Peyer's patch (tissue), 4 donors: ENCODE data around the gene TLCD3A. TPM values are rescaled to one million over a fixed set of nuclear protein-coding genes. Genes with fewer than 3 reads are reported as not detected.
"Not testable (repeated sequence)": the region's sequence is repeated elsewhere in the genome, so short reads cannot be mapped to it uniquely, and the experiment has no call there.

Experiments used
- DNase-seq, 3 donors: peaks; one replicate each; pipeline ENCODE4 v3.0.0-alpha.2; 2017 to 2019
- H3K27ac ChIP-seq, 4 donors: fragments of 200-600 bp; sonication (generic); one replicate each; pipeline ENCODE4 v1.5.1; 2016 to 2019
- H3K27me3 ChIP-seq, 2 donors: fragments of 200-600 bp; sonication (generic); one replicate each; pipeline ENCODE4 v1.5.1; 2019
- H3K36me3 ChIP-seq, 3 donors: fragments of 200-600 bp; sonication (generic); one replicate each; pipeline ENCODE4 v1.5.1; 2016 to 2019
- H3K4me1 ChIP-seq, 4 donors: fragments of 200-600 bp; sonication (generic); one replicate each; pipeline ENCODE4 v1.5.1; 2016 to 2019
- H3K4me3 ChIP-seq, 4 donors: fragments of 200-600 bp; sonication (generic); 1 replicate in 3 of 4; 2 replicates in 1 of 4; pipeline ENCODE4 v1.5.1; 2016 to 2019; ENCODE audit warnings: mild to moderate bottlenecking in 1 of 4
- H3K9me3 ChIP-seq, 4 donors: fragments of 200-600 bp; sonication (generic); one replicate each; pipeline ENCODE4 v1.5.1; 2016 to 2019; ENCODE audit warnings: mild to moderate bottlenecking in 1 of 4
- CTCF ChIP-seq, 6 experiments: fragments of 450-650 bp in 4 of 6; fragments of 200-600 bp in 2 of 6; sonication (generic) in 1 of 6; IDR thresholded peaks; one replicate each; pipeline ENCODE4 v1.5.1; 2017 to 2019; ENCODE audit warnings: antibody characterized with exemption in 6 of 6, mild to moderate bottlenecking in 3 of 6, moderate library complexity in 1 of 6
- POLR2A ChIP-seq, 2 donors: fragments of 450-650 bp; IDR thresholded peaks; one replicate each; pipeline ENCODE4 v1.5.1; 2017; ENCODE audit warnings: antibody characterized with exemption in 2 of 2, mild to moderate bottlenecking in 2 of 2, moderate library complexity in 2 of 2
- total RNA-seq, 4 donors: library from RNA; depleted of rRNA; stranded (reverse); fragments of >200 nt; gene quantifications; one replicate each; pipeline ENCODE4 v1.1.0, GENCODE V29; 2016

Gene TLCD3A
- total RNA-seq, 4 donors from 2014 or later, result 7.4 to 32.0 (median 9.4) TPM

DNA sequence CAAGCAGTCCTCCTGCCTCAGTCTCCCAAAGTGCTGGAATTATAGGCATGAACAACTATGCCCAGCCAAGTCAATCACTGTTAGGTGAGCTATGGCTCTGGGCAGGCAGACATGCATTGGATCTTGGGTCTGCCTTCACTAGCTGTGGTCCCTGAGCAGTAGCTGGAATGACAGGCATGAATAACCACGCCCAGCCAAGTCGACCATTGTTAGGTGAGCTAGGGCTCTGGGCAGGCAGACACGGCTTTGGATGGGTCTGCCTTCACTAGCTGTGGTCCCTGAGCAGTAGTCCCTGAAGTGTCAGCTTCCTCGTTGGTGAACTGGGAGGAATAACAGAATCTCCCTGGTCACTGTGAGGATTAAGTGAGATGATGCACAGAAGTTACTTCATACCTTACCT lies 56.2 kb downstream of the TLCD3A start:
- no peak for TF ChIP-seq CTCF (IDR thresholded peaks at IDR 0.05)
- Histone ChIP-seq H3K36me3 (peaks cover 0 to 42% (median 0%) of the 10 kb centered on the region in 3 donors), H3K9me3 (no peaks in the 10 kb centered on the region), H3K4me3 (no peak overlapping the region), H3K27me3 (no peaks in the 10 kb centered on the region), H3K4me1 (peaks cover 0 to 11% (median under 1%) of the 10 kb centered on the region in 4 donors), H3K27ac (no peak overlapping the region)
- no peak for DNase-seq

DNA sequence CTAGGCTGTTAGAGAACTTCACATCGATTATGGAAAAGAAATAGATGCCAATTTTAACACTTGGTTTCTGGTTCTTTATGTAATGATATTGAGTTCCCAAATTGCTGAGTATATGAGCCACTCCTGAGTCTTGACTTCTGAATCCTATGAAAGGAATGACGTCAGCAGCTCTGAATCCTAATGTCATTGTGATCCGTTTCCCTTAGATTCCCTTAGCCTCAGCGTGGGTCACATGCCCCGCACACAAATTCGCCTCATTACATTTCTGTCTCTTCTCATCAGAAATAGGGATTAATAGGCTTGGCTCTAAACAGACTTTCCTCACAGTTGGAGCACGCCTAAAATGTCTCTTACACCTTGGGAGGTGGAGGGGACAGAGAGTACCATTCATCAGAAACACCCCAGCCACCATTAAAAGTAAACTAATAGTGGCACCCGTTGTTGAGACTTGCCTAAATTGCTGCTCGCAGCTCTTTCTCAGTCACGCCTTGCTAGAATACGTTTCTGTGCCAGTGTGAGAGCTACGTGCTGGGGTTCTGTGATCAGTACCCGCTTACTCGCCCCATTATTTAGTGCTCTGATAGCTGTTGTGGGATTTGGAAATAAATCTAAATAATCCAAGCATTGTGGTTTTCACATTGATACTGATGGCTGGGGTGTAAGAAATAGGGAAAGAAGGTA lies 56.9 kb downstream of the TLCD3A start:
- Histone ChIP-seq H3K9me3 (no peaks in the 10 kb centered on the region), H3K27me3 (no peaks in the 10 kb centered on the region), H3K27ac (no peak overlapping the region), H3K4me3 (no peak overlapping the region), H3K36me3 (peaks cover 0 to 42% (median 0%) of the 10 kb centered on the region in 3 donors), H3K4me1 (peaks cover 0 to 3% (median 0%) of the 10 kb centered on the region in 4 donors)
- TF ChIP-seq POLR2A (IDR thresholded peaks at IDR 0.05) (no peak), CTCF (IDR thresholded peaks at IDR 0.05) (no peak)
- DNase-seq, result no peak

- DNase-seq, H3K27ac ChIP-seq, H3K4me3 ChIP-seq, H3K27me3 ChIP-seq, H3K4me1 ChIP-seq, H3K9me3 ChIP-seq: not testable (repeated sequence)
- peaks cover 0 to 42% (median 0%) of the 10 kb centered on the region in 3 donors for H3K36me3 ChIP-seq
These were observed 57.8 kb downstream of the TLCD3A start for GRCh38 chr17:789931-790873.

- Histone ChIP-seq H3K4me1 (peaks cover 0 to 12% (median 0%) of the 10 kb centered on the region in 4 donors), H3K36me3 (peaks cover 0 to 42% (median 0%) of the 10 kb centered on the region in 3 donors)
- not testable (repeated sequence) for H3K9me3 ChIP-seq, H3K27ac ChIP-seq, DNase-seq, H3K4me3 ChIP-seq, H3K27me3 ChIP-seq
These were observed 58.5 kb downstream of the TLCD3A start for GRCh38 chr17:790874-791247.

DNA sequence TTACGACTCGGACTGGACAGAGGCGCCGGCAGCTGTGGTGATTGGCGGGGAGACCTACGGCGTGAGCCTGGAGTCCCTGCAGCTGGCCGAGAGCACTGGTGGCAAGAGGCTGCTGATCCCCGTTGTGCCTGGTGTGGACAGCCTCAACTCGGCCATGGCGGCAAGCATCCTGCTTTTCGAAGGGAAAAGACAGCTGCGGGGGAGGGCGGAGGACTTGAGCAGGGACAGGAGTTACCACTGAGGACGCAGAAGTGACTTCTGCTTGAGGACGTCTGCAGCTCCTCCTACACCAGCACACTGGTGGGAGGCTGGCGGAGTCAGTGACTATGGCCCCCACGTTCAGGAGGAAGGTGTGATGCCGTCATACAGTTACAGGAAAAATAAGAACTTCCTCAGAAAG lies 59.4 kb downstream of the TLCD3A start:
- DNase-seq, result no peak
- H3K36me3 ChIP-seq, result peaks cover 0 to 42% (median 0%) of the 10 kb centered on the region in 3 donors
- no peak overlapping the region for H3K4me3 ChIP-seq
- no peaks in the 10 kb centered on the region for H3K27me3 ChIP-seq
- no peak overlapping the region for H3K27ac ChIP-seq
- no peaks in the 10 kb centered on the region for H3K9me3 ChIP-seq
- peaks cover 0 to 12% (median 0%) of the 10 kb centered on the region in 4 donors for H3K4me1 ChIP-seq
- TF ChIP-seq POLR2A (IDR thresholded peaks at IDR 0.05), result no peak
- no peak for TF ChIP-seq CTCF (IDR thresholded peaks at IDR 0.05)

- H3K27ac ChIP-seq, result no peak overlapping the region
- no peaks in the 10 kb centered on the region for H3K27me3 ChIP-seq
- peaks cover 0 to 42% (median 0%) of the 10 kb centered on the region in 3 donors for H3K36me3 ChIP-seq
These were observed 59.9 kb downstream of the TLCD3A start for GRCh38 chr17:792277-792676.

More at GRCh38 chr17:792277-792676, 59.9 kb downstream of the TLCD3A start:
- peaks cover 0 to 12% (median 0%) of the 10 kb centered on the region in 4 donors for H3K4me1 ChIP-seq
- TF ChIP-seq POLR2A (IDR thresholded peaks at IDR 0.05) (no peak), CTCF (IDR thresholded peaks at IDR 0.05) (no peak)
- DNase-seq, result no peak
- no peak overlapping the region for H3K4me3 ChIP-seq
- no peaks in the 10 kb centered on the region for H3K9me3 ChIP-seq

Other genes starting within 250 kb of the TLCD3A start
- gene VPS53, start 17.8 kb upstream of the TLCD3A start, total RNA-seq, result 100 to 1,000 TPM in 1 of 4 donors, 10 to 100 TPM in 3; 51.3 to 151 (median 65.5) TPM
- gene GEMIN4, start 19.7 kb downstream of the TLCD3A start, total RNA-seq, result 10 to 100 TPM in 3 of 4 donors, 1 to 10 TPM in 1; 8.4 to 49.5 (median 16.8) TPM
- 10 to 100 TPM; 52.0 to 94.8 (median 72.0) TPM for gene GLOD4, start 49.7 kb downstream of the TLCD3A start, total RNA-seq
- gene MRM3, start 49.8 kb downstream of the TLCD3A start, total RNA-seq, result 10 to 100 TPM; 17.0 to 23.0 (median 22.2) TPM
- 10 to 100 TPM in 2 of 4 donors, 1 to 10 TPM in 2; 2.1 to 14.0 (median 8.6) TPM for gene NXN, start 247.2 kb downstream of the TLCD3A start, total RNA-seq